K562 (cell line): Measurements from ENCODE around the gene IKBKE. TPM values are rescaled to one million over a fixed set of nuclear protein-coding genes. Genes with fewer than 3 reads are reported as not detected.

Experiments used
- EZH2 ChIP-seq: IDR thresholded peaks from 2 replicates; pipeline ENCODE4 v1.6.1; 2012; ENCODE audit warnings: low read depth, mild to moderate bottlenecking, inconsistent platforms, low read length, borderline replicate concordance
- LARP7 ChIP-seq: fragments of 450-650 bp; IDR thresholded peaks from 2 replicates; pipeline ENCODE4 v1.6.1; 2016
- SIN3A ChIP-seq, 2 experiments: fragments of 150-350 bp in 1 of 2; IDR thresholded peaks; 2 replicates each; pipeline ENCODE4 v1.6.1; 2011 to 2016; ENCODE audit warnings: borderline replicate concordance in 2 of 2, low read depth in 2 of 2, low read length in 2 of 2, mild to moderate bottlenecking in 2 of 2, moderate library complexity in 2 of 2; ENCODE audit not compliant: control insufficient read depth in 1 of 2
- SMC3 ChIP-seq: conservative IDR thresholded peaks from 2 replicates; pipeline ENCODE4 v1.6.1; 2011; ENCODE audit warnings: low read depth, low read length, improper control_type of control experiment; ENCODE audit not compliant: insufficient read depth
- TBP ChIP-seq: optimal IDR thresholded peaks from 2 replicates; pipeline ENCODE3; 2011; ENCODE audit warnings: low read depth, low read length, improper control_type of control experiment
- YY1 ChIP-seq, 3 experiments: IDR thresholded peaks; 2 replicates each; pipeline ENCODE4 v1.6.1; 2011; ENCODE audit warnings: low read length in 2 of 3, mild to moderate bottlenecking in 2 of 3, moderate library complexity in 2 of 3, borderline replicate concordance in 1 of 3, control low read depth in 1 of 3, low read depth in 1 of 3; ENCODE audit not compliant: insufficient read depth in 3 of 3, insufficient replicate concordance in 2 of 3, control insufficient read depth in 1 of 3, insufficient read length in 1 of 3; ENCODE audit errors: extremely low read depth in 1 of 3
- ZBTB17 ChIP-seq: fragments of 450-650 bp; formaldehyde crosslinking; IDR thresholded peaks from 2 replicates; pipeline ENCODE4 v1.4.0; 2020; ENCODE audit warnings: mild to moderate bottlenecking
- ZSCAN29 ChIP-seq: fragments of 450-650 bp; IDR thresholded peaks from 2 replicates; pipeline ENCODE4 v1.6.1; 2017
- polyA plus RNA-seq, 8 experiments: library from polyadenylated mRNA; depleted of rRNA in 4 of 8; stranded (reverse) in 5 of 8; unstranded in 3 of 8; fragments of >200 nt; fragmentation: Nextera tagmentation in 2 of 8; fragmentation: Illumina TruSeq in 1 of 8; extraction: Ambion mirVana in 2 of 8; extraction: Trizol in 1 of 8; gene quantifications; 2 replicates each; pipeline versions ENCODE4 v1.2.1 to v1.2.3, GENCODE V29; 2011 to 2014; ENCODE audit warnings: inconsistent platforms in 1 of 8, missing spikeins in 1 of 8
- total RNA-seq, 7 experiments: library from RNA; depleted of rRNA in 6 of 7; stranded (reverse); fragments of >200 nt in 6 of 7; fragmentation: Illumina TruSeq in 2 of 7; extraction: Trizol in 2 of 7; gene quantifications; 2 replicates each; pipeline versions ENCODE4 v1.2.1 to v1.2.3, GENCODE V29; 2011 to 2021; ENCODE audit warnings: low replicate concordance in 1 of 7
- TF ChIP-seq, protein P1 (sequence below): fragments of 250-450 bp; sonication (Bioruptor Pico); IDR thresholded peaks from 2 replicates; pipeline ENCODE4 v1.8.0; 2021; ENCODE audit warnings: moderate library complexity, mild to moderate bottlenecking, inconsistent platforms
- TF ChIP-seq, protein P2 (sequence below): fragments of 450-650 bp; formaldehyde crosslinking; IDR thresholded peaks from 2 replicates; pipeline ENCODE4 v1.4.0; 2020; ENCODE audit warnings: mild to moderate bottlenecking, moderate library complexity
- TF ChIP-seq, protein P3 (sequence below): fragments of 450-650 bp; formaldehyde crosslinking; conservative IDR thresholded peaks from 2 replicates; pipeline ENCODE4 v1.4.0; 2022; ENCODE audit warnings: mild to moderate bottlenecking, missing genetic modification characterization
- TF ChIP-seq, protein P4 (sequence below): fragments of 250-450 bp; sonication (Bioruptor Pico); IDR thresholded peaks from 2 replicates; pipeline ENCODE4 v1.5.0; 2021
- TF ChIP-seq, protein P5 (sequence below), 2 experiments: fragments of 450-650 bp; formaldehyde crosslinking in 1 of 2; IDR thresholded peaks; 2 replicates each; pipeline versions ENCODE4 v1.4.0 to v1.6.1; 2014 to 2020; ENCODE audit warnings: mild to moderate bottlenecking in 2 of 2, borderline replicate concordance in 1 of 2, low read depth in 1 of 2

The IKBKE gene
- total and polyA plus RNA-seq, 9 of the 15 experiments (the other 6 are each of a cell fraction or from before 2014, with no cell fraction given) = 2.3 to 9.0 (median 4.8) TPM

DNA sequence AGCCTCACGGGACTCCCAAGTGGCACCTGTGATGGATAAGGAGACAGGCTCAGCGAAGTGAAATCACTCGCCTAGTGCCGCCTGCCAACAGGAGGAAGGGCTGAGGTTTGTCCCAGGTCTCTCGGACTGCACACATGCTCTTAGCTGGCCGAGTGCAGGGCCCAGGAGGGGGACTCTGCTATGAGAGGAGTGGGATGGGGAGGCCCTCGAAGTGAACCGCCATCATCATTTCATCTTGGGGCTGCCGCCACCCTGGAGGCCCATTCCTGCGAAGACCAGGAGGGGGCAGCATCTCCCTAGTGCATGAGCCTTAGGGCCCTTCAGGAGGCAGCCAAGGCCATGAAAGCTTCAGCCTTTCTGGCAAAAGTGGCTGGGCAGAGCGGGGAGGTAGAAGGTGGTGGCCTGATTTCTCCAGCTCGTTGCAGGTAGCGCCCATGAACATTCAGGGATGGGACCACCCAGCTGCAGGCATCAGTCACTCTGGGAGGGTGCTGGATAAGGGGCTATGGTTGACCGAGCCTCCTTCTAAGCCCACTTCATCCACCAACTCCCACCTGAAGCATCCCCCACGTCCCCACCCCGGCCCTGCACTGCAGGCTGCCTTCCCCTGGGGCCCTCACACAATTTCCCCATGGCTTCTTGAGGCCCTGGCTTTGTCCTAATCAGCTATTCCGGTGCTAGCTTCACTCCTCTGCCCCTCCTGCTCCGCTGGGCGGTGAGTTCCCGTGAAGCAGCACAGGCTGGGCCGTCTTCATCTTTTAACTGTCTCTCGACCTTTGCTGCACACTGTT lies 19.9 kb downstream of the IKBKE start (continued):
- peak; percentile 99 for TF ChIP-seq SMC3
- TF ChIP-seq ZSCAN29 = no peak
- TF ChIP-seq, protein P1, sequence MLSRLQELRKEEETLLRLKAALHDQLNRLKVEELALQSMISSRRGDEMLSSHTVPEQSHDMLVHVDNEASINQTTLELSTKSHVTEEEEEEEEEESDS (CRISPR knock-in tag) = no peak
- no peak for TF ChIP-seq TBP
- peak; percentile 39 to 69 (median 62) for TF ChIP-seq YY1 (IDR thresholded peaks at IDR 0.05; ENCODE audit: borderline replicate concordance in 1 of 3, control insufficient read depth in 1 of 3, extremely low read depth in 1 of 3, insufficient read depth in 3 of 3, insufficient read length in 1 of 3, insufficient replicate concordance in 2 of 3, low read depth in 1 of 3, low read length in 2 of 3)
- TF ChIP-seq, protein P2, sequence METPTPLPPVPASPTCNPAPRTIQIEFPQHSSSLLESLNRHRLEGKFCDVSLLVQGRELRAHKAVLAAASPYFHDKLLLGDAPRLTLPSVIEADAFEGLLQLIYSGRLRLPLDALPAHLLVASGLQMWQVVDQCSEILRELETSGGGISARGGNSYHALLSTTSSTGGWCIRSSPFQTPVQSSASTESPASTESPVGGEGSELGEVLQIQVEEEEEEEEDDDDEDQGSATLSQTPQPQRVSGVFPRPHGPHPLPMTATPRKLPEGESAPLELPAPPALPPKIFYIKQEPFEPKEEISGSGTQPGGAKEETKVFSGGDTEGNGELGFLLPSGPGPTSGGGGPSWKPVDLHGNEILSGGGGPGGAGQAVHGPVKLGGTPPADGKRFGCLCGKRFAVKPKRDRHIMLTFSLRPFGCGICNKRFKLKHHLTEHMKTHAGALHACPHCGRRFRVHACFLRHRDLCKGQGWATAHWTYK (CRISPR knock-in tag) = 0 out of 2 replicates have a peak, but pooled peaks have one; percentile 20
- TF ChIP-seq SIN3A (IDR thresholded peaks at IDR 0.05; ENCODE audit: borderline replicate concordance in 2 of 2, control insufficient read depth in 1 of 2, low read depth in 2 of 2, low read length in 2 of 2) = no peak
- no peak for TF ChIP-seq LARP7
- TF ChIP-seq, protein P3, sequence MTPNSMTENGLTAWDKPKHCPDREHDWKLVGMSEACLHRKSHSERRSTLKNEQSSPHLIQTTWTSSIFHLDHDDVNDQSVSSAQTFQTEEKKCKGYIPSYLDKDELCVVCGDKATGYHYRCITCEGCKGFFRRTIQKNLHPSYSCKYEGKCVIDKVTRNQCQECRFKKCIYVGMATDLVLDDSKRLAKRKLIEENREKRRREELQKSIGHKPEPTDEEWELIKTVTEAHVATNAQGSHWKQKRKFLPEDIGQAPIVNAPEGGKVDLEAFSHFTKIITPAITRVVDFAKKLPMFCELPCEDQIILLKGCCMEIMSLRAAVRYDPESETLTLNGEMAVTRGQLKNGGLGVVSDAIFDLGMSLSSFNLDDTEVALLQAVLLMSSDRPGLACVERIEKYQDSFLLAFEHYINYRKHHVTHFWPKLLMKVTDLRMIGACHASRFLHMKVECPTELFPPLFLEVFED (CRISPR knock-in tag) = 0 out of 2 replicates have a peak, but pooled peaks have one; percentile 30
- TF ChIP-seq, protein P4, sequence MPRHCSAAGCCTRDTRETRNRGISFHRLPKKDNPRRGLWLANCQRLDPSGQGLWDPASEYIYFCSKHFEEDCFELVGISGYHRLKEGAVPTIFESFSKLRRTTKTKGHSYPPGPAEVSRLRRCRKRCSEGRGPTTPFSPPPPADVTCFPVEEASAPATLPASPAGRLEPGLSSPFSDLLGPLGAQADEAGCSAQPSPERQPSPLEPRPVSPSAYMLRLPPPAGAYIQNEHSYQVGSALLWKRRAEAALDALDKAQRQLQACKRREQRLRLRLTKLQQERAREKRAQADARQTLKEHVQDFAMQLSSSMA (CRISPR knock-in tag) = no peak
- TF ChIP-seq, protein P5, sequence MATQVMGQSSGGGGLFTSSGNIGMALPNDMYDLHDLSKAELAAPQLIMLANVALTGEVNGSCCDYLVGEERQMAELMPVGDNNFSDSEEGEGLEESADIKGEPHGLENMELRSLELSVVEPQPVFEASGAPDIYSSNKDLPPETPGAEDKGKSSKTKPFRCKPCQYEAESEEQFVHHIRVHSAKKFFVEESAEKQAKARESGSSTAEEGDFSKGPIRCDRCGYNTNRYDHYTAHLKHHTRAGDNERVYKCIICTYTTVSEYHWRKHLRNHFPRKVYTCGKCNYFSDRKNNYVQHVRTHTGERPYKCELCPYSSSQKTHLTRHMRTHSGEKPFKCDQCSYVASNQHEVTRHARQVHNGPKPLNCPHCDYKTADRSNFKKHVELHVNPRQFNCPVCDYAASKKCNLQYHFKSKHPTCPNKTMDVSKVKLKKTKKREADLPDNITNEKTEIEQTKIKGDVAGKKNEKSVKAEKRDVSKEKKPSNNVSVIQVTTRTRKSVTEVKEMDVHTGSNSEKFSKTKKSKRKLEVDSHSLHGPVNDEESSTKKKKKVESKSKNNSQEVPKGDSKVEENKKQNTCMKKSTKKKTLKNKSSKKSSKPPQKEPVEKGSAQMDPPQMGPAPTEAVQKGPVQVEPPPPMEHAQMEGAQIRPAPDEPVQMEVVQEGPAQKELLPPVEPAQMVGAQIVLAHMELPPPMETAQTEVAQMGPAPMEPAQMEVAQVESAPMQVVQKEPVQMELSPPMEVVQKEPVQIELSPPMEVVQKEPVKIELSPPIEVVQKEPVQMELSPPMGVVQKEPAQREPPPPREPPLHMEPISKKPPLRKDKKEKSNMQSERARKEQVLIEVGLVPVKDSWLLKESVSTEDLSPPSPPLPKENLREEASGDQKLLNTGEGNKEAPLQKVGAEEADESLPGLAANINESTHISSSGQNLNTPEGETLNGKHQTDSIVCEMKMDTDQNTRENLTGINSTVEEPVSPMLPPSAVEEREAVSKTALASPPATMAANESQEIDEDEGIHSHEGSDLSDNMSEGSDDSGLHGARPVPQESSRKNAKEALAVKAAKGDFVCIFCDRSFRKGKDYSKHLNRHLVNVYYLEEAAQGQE (IDR thresholded peaks at IDR 0.05; ENCODE audit: borderline replicate concordance) = peak; percentile 93
- TF ChIP-seq, protein P5 (CRISPR knock-in tag; IDR thresholded peaks at IDR 0.05; ENCODE audit: low read depth) = 0 out of 2 replicates have a peak, but pooled peaks have one; percentile 51
- TF ChIP-seq EZH2 = no peak
- TF ChIP-seq ZBTB17 = no peak; the same call in 1 of the 2 replicates
